Right atrium auricular region (tissue), 2 donors: ENCODE results near the gene SC5D. TPM values are rescaled to one million over a fixed set of nuclear protein-coding genes. Genes with fewer than 3 reads are reported as not detected.

ENCODE experiments used
- DNase-seq: peaks from one replicate; pipeline ENCODE4 v3.0.0-alpha.2; 2019; ENCODE audit warnings: low spot score
- H3K27ac ChIP-seq, 2 donors: fragments of 200-600 bp; sonication (generic); 1 replicate in 1 of 2; 2 replicates in 1 of 2; pipeline ENCODE4 v1.5.1; 2016 to 2019
- H3K27me3 ChIP-seq, 2 donors: fragments of 200-600 bp; sonication (generic); one replicate each; pipeline versions ENCODE4 v1.5.1 to v1.6.0; 2017 to 2019
- H3K36me3 ChIP-seq: fragments of 200-600 bp; sonication (generic); one replicate; pipeline ENCODE4 v1.5.1; 2016
- H3K4me1 ChIP-seq, 2 donors: fragments of 200-600 bp; sonication (generic); one replicate each; pipeline versions ENCODE4 v1.5.1 to v1.6.0; 2017 to 2019
- H3K4me3 ChIP-seq, 2 donors: fragments of 200-600 bp; sonication (generic); 1 replicate in 1 of 2; 2 replicates in 1 of 2; pipeline ENCODE4 v1.5.1; 2017 to 2019; ENCODE audit warnings: mild to moderate bottlenecking in 1 of 2, moderate library complexity in 1 of 2
- H3K9me3 ChIP-seq, 2 donors: fragments of 200-600 bp; sonication (generic); one replicate each; pipeline ENCODE4 v1.5.1; 2019
- CTCF ChIP-seq, 2 donors: fragments of 200-600 bp; sonication (generic); IDR thresholded peaks; one replicate each; pipeline ENCODE4 v1.5.1; 2019; ENCODE audit warnings: antibody characterized with exemption in 2 of 2
- total RNA-seq, 2 donors: library from RNA; depleted of rRNA; stranded (reverse); fragments of >200 nt; gene quantifications; one replicate each; pipeline ENCODE4 v1.1.0, GENCODE V29; 2016

SC5D gene
- total RNA-seq, 2 donors from 2014 or later: 21.6 to 22.1 TPM

- Histone ChIP-seq H3K4me1 (no peaks in the 10 kb centered on the region), H3K36me3 (peaks cover 10% of the 10 kb centered on the region), H3K27ac (no peak overlapping the region), H3K4me3 (no peak overlapping the region), H3K27me3 (no peaks in the 10 kb centered on the region), H3K9me3 (no peaks in the 10 kb centered on the region)
- no peak for DNase-seq
- TF ChIP-seq CTCF (IDR thresholded peaks at IDR 0.05): no peak
These were observed 19.9 kb downstream of the SC5D start for GRCh38 chr11:121312483-121312882.

GRCh38 chr11:121318848-121319834 is 26.6 kb downstream of the SC5D start:
- no peak for DNase-seq

GRCh38 chr11:121321614-121322243 is 29.2 kb downstream of the SC5D start:
- Histone ChIP-seq H3K27ac (no peak overlapping the region), H3K4me1 (no peaks in the 10 kb centered on the region), H3K9me3 (no peaks in the 10 kb centered on the region), H3K36me3 (no peaks in the 10 kb centered on the region), H3K27me3 (no peaks in the 10 kb centered on the region), H3K4me3 (no peak overlapping the region)
- DNase-seq: no peak
- peak in 1 of 2 donors; percentile 72 for TF ChIP-seq CTCF (IDR thresholded peaks at IDR 0.05)

More at GRCh38 chr11:121318848-121319834, 26.6 kb downstream of the SC5D start:
- H3K27me3 ChIP-seq: no peaks in the 10 kb centered on the region
- peak; percentile 60 to 79 for TF ChIP-seq CTCF (IDR thresholded peaks at IDR 0.05)
- no peaks in the 10 kb centered on the region for H3K36me3 ChIP-seq
- H3K9me3 ChIP-seq: no peaks in the 10 kb centered on the region
- H3K27ac ChIP-seq: no peak overlapping the region
- no peaks in the 10 kb centered on the region for H3K4me1 ChIP-seq
- no peak overlapping the region for H3K4me3 ChIP-seq

GRCh38 chr11:121323046-121323607 is 30.6 kb downstream of the SC5D start:
- Histone ChIP-seq H3K4me3 (no peak overlapping the region), H3K27ac (no peak overlapping the region), H3K27me3 (no peaks in the 10 kb centered on the region), H3K9me3 (no peaks in the 10 kb centered on the region), H3K4me1 (no peaks in the 10 kb centered on the region), H3K36me3 (no peaks in the 10 kb centered on the region)
- TF ChIP-seq CTCF (IDR thresholded peaks at IDR 0.05): no peak
- DNase-seq: no peak

GRCh38 chr11:121326230-121326629 is 33.7 kb downstream of the SC5D start:
- Histone ChIP-seq H3K9me3 (no peaks in the 10 kb centered on the region), H3K4me3 (no peak overlapping the region)
- TF ChIP-seq CTCF (IDR thresholded peaks at IDR 0.05): no peak

More at GRCh38 chr11:121326230-121326629, 33.7 kb downstream of the SC5D start:
- no peaks in the 10 kb centered on the region for H3K27me3 ChIP-seq
- no peak for DNase-seq
- H3K4me1 ChIP-seq: peaks cover 0 to 9% of the 10 kb centered on the region in 2 donors
- no peaks in the 10 kb centered on the region for H3K36me3 ChIP-seq
- no peak overlapping the region for H3K27ac ChIP-seq
